B cell (primary cell): ENCODE measurements around the gene GPX7. TPM values are rescaled to one million over a fixed set of nuclear protein-coding genes. Genes with fewer than 3 reads are reported as not detected.

Experiments used
- ATAC-seq: fragments of 200-7000 bp; cut with Tn5 transposase; one replicate; pipeline ENCODE4 v1.10.0; 2021; ENCODE audit warnings: low read depth, mild to moderate bottlenecking, moderate number of reproducible peaks, moderate library complexity
- CTCF ChIA-PET: fragments of 350-600 bp; sonication (Branson Sonifier 250); formaldehyde crosslinking; loops from one replicate; lab custom pipeline; 2021; ENCODE audit warnings: antibody characterized with exemption, inconsistent platforms; lab: Charles Lee
- POLR2A ChIA-PET: fragments of 350-600 bp; sonication (Branson Sonifier 250); formaldehyde crosslinking; loops from one replicate; lab custom pipeline; 2021; ENCODE audit warnings: antibody characterized with exemption; lab: Charles Lee
- DNase-seq: peaks from one replicate; pipeline ENCODE4 v3.0.0; 2013
- H2AFZ ChIP-seq: 2 replicates; pipeline ENCODE4 v1.6.1; 2012; ENCODE audit warnings: mild to moderate bottlenecking, low read depth, low read length; ENCODE audit not compliant: insufficient read depth, poor library complexity, severe bottlenecking
- H3K27ac ChIP-seq, 2 donors: 1 replicate in 1 of 2; 2 replicates in 1 of 2; pipeline ENCODE4 v1.5.1; 2012 to 2013; ENCODE audit warnings: low read length in 2 of 2, mild to moderate bottlenecking in 2 of 2, moderate library complexity in 1 of 2
- H3K27me3 ChIP-seq, 4 experiments: fragments of 200-600 bp in 1 of 4; sonication (generic) in 1 of 4; replicated peaks in 1 of 4; 1 replicate in 2 of 4; 2 replicates in 2 of 4; pipeline versions ENCODE4 v1.6.1 to v1.7.0; 2013 to 2016; ENCODE audit warnings: low read length in 3 of 4, mild to moderate bottlenecking in 2 of 4, mixed read lengths in 1 of 4, moderate library complexity in 1 of 4; ENCODE audit not compliant: insufficient read depth in 4 of 4, control insufficient read depth in 3 of 4; ENCODE audit errors: control extremely low read depth in 1 of 4
- H3K36me3 ChIP-seq, 2 experiments: replicated peaks in 1 of 2; 1 replicate in 1 of 2; 2 replicates in 1 of 2; pipeline versions ENCODE4 v1.6.1 to v1.7.1; 2013; ENCODE audit warnings: low read length in 1 of 2; ENCODE audit not compliant: insufficient read depth in 2 of 2, control insufficient read depth in 1 of 2; ENCODE audit errors: control extremely low read depth in 1 of 2, extremely low read depth in 1 of 2
- H3K4me1 ChIP-seq, 2 donors: fragments of 200-600 bp in 1 of 2; sonication (generic) in 1 of 2; 1 replicate in 1 of 2; 2 replicates in 1 of 2; pipeline versions ENCODE4 v1.5.1 to v1.6.1; 2013 to 2017; ENCODE audit warnings: low read length in 2 of 2; ENCODE audit not compliant: control insufficient read depth in 2 of 2, insufficient read depth in 2 of 2
- H3K4me2 ChIP-seq: replicated peaks from 2 replicates; pipeline ENCODE3; 2012; ENCODE audit warnings: mild to moderate bottlenecking, low read depth, low read length; ENCODE audit not compliant: poor library complexity, severe bottlenecking
- H3K4me3 ChIP-seq, 5 experiments: fragments of 200-600 bp in 1 of 5; sonication (generic) in 1 of 5; 1 replicate in 3 of 5; 2 replicates in 2 of 5; pipeline versions ENCODE4 v1.5.1 to v1.7.0; 2011 to 2016; ENCODE audit warnings: low read length in 4 of 5, mild to moderate bottlenecking in 4 of 5, low read depth in 2 of 5, control low read depth in 1 of 5, moderate library complexity in 1 of 5; ENCODE audit not compliant: insufficient read depth in 1 of 5; ENCODE audit errors: control extremely low read depth in 1 of 5, extremely low read depth in 1 of 5
- H3K79me2 ChIP-seq: fragments of 200-600 bp; sonication (generic); one replicate; pipeline ENCODE4 v1.6.0; 2016; ENCODE audit warnings: low read length; ENCODE audit not compliant: control insufficient read depth, insufficient read depth
- H3K9ac ChIP-seq: fragments of 200-600 bp; sonication (generic); 2 replicates; pipeline ENCODE4 v1.6.1; 2017; ENCODE audit warnings: mild to moderate bottlenecking, low read length, moderate library complexity
- H3K9me3 ChIP-seq, 3 donors: one replicate each; pipeline versions ENCODE4 v1.6.1 to v1.7.1; 2013; ENCODE audit warnings: low read length in 2 of 3; ENCODE audit not compliant: control insufficient read depth in 2 of 3, insufficient read depth in 1 of 3; ENCODE audit errors: control extremely low read depth in 1 of 3
- H4K20me1 ChIP-seq: 2 replicates; pipeline ENCODE4 v1.6.0; 2012; ENCODE audit warnings: mild to moderate bottlenecking, low read length; ENCODE audit not compliant: insufficient read depth, control insufficient read depth, poor library complexity, severe bottlenecking
- H3K27ac Mint-ChIP-seq: one replicate; pipeline ENCODE4 v1.8.0; 2021; ENCODE audit warnings: mixed read lengths
- H3K27me3 Mint-ChIP-seq: one replicate; pipeline ENCODE4 v1.8.0; 2021; ENCODE audit warnings: mixed read lengths
- H3K4me1 Mint-ChIP-seq: one replicate; pipeline ENCODE4 v1.8.0; 2021; ENCODE audit warnings: mixed read lengths
- H3K4me3 Mint-ChIP-seq: one replicate; pipeline ENCODE4 v1.8.0; 2021; ENCODE audit warnings: mixed read lengths
- H3K9me3 Mint-ChIP-seq: one replicate; pipeline ENCODE4 v1.8.0; 2022; ENCODE audit warnings: mixed read lengths; ENCODE audit not compliant: insufficient read depth
- CTCF ChIP-seq: fragments of 200-600 bp; IDR thresholded peaks from one replicate; pipeline ENCODE4 v1.8.0; 2022; ENCODE audit warnings: antibody characterized with exemption, mild to moderate bottlenecking
- EZH2 ChIP-seq: IDR thresholded peaks from 2 replicates; pipeline ENCODE4 v1.6.1; 2012; ENCODE audit warnings: borderline replicate concordance, low read depth, mild to moderate bottlenecking, moderate library complexity, low read length; ENCODE audit not compliant: insufficient read depth, poor library complexity, severe bottlenecking
- WGBS: methylation state at CpG from one replicate; pipeline ENCODE4 v1.1.5; 2013; ENCODE audit warnings: missing lambda C conversion rate; ENCODE audit not compliant: insufficient coverage; 5-methylcytosine and 5-hydroxymethylcytosine counted together
- intact Hi-C: fragments of 100-400 bp; cut with micrococcal nuclease; formaldehyde crosslinking; loops from one replicate; pipeline ENCODE4 v1.10.0; 2022
- polyA plus RNA-seq: library from polyadenylated mRNA; depleted of rRNA; stranded (reverse); fragments of >200 nt; gene quantifications from 2 replicates; pipeline ENCODE4 v1.2.3, GENCODE V29; 2012
- total RNA-seq, 2 donors: library from RNA; stranded (reverse); fragments of 120-200 nt in 1 of 2; gene quantifications; 1 replicate in 1 of 2; 2 replicates in 1 of 2; pipeline versions ENCODE4 v1.2.3 to v1.2.4, GENCODE V29; 2013 to 2022

Gene GPX7
- total and polyA plus RNA-seq, 2 donors (not counting 1 experiment from before 2014, with no cell fraction given), result 21.4 to 27.6 TPM

- H3K4me3 Mint-ChIP-seq, result no peak overlapping the region
- no peak overlapping the region for H3K27ac ChIP-seq
- H2AFZ ChIP-seq, result no peak overlapping the region
- peaks cover 35% of the 10 kb centered on the region for H3K4me1 Mint-ChIP-seq
- no peak overlapping the region for H3K4me2 ChIP-seq
- ATAC-seq (no peak), DNase-seq (no peak)
- H3K4me3 ChIP-seq, result no peak overlapping the region
- ChIA-PET POLR2A (interaction anchor here (0.9 kb wide), 1 partner anchor 8 kb away, joined by 3 read pairs; no protein-coding TSS in a partner anchor), CTCF (no interaction called here)
- no peak overlapping the region for H3K27ac Mint-ChIP-seq
- intact Hi-C loops, result no loop called here
- H3K9me3 ChIP-seq, result peaks cover 0 to 14% (median 0%) of the 10 kb centered on the region in 3 donors
- no peaks in the 10 kb centered on the region for H3K27me3 Mint-ChIP-seq
- peaks cover 11 to 16% of the 10 kb centered on the region in 2 donors for H3K4me1 ChIP-seq
- H3K27me3 ChIP-seq, result no peaks in the 10 kb centered on the region
- H3K36me3 ChIP-seq, result peaks cover 0 to 10% of the 10 kb centered on the region in 2 experiments
- no peaks in the 10 kb centered on the region for H4K20me1 ChIP-seq
- peaks cover 89% of the 10 kb centered on the region for H3K79me2 ChIP-seq
- TF ChIP-seq EZH2 (no peak), CTCF (no peak)
- H3K9ac ChIP-seq, result no peak overlapping the region
- no CpG with 5 or more reads among the region's 3 CpGs for WGBS
- H3K9me3 Mint-ChIP-seq, result no peaks in the 10 kb centered on the region
These were observed 21.6 kb downstream of the GPX7 start for GRCh38 chr1:52623812-52624211.

GRCh38 chr1:52627028-52627427, 24.9 kb downstream of the GPX7 start:
- Histone ChIP-seq H4K20me1 (no peaks in the 10 kb centered on the region), H2AFZ (no peak overlapping the region), H3K4me2 (peak overlapping the region; percentile 24), H3K27ac (no peak overlapping the region), H3K79me2 (peaks cover 93% of the 10 kb centered on the region), H3K36me3 (peaks cover 0 to 1% of the 10 kb centered on the region in 2 experiments), H3K9ac (no peak overlapping the region), H3K27me3 (no peaks in the 10 kb centered on the region), H3K9me3 (peaks cover 0 to 5% (median 0%) of the 10 kb centered on the region in 3 donors), H3K4me1 (peaks cover 40 to 47% of the 10 kb centered on the region in 2 donors), H3K4me3 (no peak overlapping the region)
- intact Hi-C loops, result no loop called here
- Mint-ChIP-seq H3K4me1 (peaks cover 51% of the 10 kb centered on the region), H3K27ac (no peak overlapping the region), H3K27me3 (no peaks in the 10 kb centered on the region), H3K4me3 (no peak overlapping the region), H3K9me3 (no peaks in the 10 kb centered on the region)
- no peak for DNase-seq
- 100% methylated on average over 1 of the region's 2 CpGs for WGBS
- ChIA-PET CTCF (interaction anchor here (2.0 kb wide), 1 partner anchor 9 kb away, joined by 4 read pairs; no protein-coding TSS in a partner anchor), POLR2A (interaction anchor here (0.7 kb wide), 1 partner anchor 74 kb away, joined by 10 read pairs; no protein-coding TSS in a partner anchor)
- ATAC-seq, result no peak
- TF ChIP-seq EZH2 (no peak), CTCF (no peak)
